ENCODE measurements around the gene OBSCN. TPM values are rescaled to one million over a fixed set of nuclear protein-coding genes. Genes with fewer than 3 reads are reported as not detected.
"Not testable (repeated sequence)": the region's sequence is repeated elsewhere in the genome, so short reads cannot be mapped to it uniquely, and the experiment has no call there.

Gene OBSCN
- total RNA-seq, 1 donor from 2014 or later, result 18.3 TPM

GRCh38 chr1:228170666-228171065, 37.2 kb upstream of the OBSCN start:
- ATAC-seq (no peak), DNase-seq (ENCODE audit: low spot score) (no peak)
- intact Hi-C loops (cut with DNase I), result no loop called here

GRCh38 chr1:228171221-228171891, 36.5 kb upstream of the OBSCN start:
- no peak for ATAC-seq
- peak; percentile 45 for DNase-seq (ENCODE audit: low spot score)

GRCh38 chr1:228172591-228173527, 35.0 kb upstream of the OBSCN start:
- intact Hi-C loops (cut with DNase I), result no loop called here
- DNase-seq (ENCODE audit: low spot score) (peak; percentile 45), ATAC-seq (no peak)

More at GRCh38 chr1:228171221-228171891, 36.5 kb upstream of the OBSCN start:
- intact Hi-C loops (cut with DNase I), result no loop called here

- intact Hi-C loops (cut with DNase I); DNase-seq (ENCODE audit: low spot score): not testable (repeated sequence)
- peak; percentile 20 for ATAC-seq
These were observed 34.0 kb upstream of the OBSCN start for GRCh38 chr1:228173528-228174481.

GRCh38 chr1:228174482-228175315, 33.1 kb upstream of the OBSCN start:
- DNase-seq (ENCODE audit: low spot score) (peak; percentile 62), ATAC-seq (no peak)
- intact Hi-C loops (cut with DNase I), result no loop called here

- no peak for ATAC-seq
- intact Hi-C loops (cut with DNase I), result no loop called here
- DNase-seq (ENCODE audit: low spot score), result peak; percentile 50
These were observed 32.4 kb upstream of the OBSCN start for GRCh38 chr1:228175316-228176023.

- ATAC-seq (no peak), DNase-seq (ENCODE audit: low spot score) (no peak)
- intact Hi-C loops (cut with DNase I), result no loop called here
These were observed 31.8 kb upstream of the OBSCN start for GRCh38 chr1:228176024-228176395.

- intact Hi-C loops (cut with DNase I), result no loop called here
- ATAC-seq (no peak), DNase-seq (ENCODE audit: low spot score) (no peak)
These were observed 31.2 kb upstream of the OBSCN start for GRCh38 chr1:228176461-228177182.

- DNase-seq (ENCODE audit: low spot score) (peak; percentile 48), ATAC-seq (no peak)
- intact Hi-C loops (cut with DNase I), result no loop called here
These were observed 30.7 kb upstream of the OBSCN start for GRCh38 chr1:228177183-228177475.

GRCh38 chr1:228177721-228178710, 29.8 kb upstream of the OBSCN start:
- ATAC-seq, result no peak
- intact Hi-C loops (cut with DNase I), result no loop called here
- DNase-seq (ENCODE audit: low spot score), result no peak

GRCh38 chr1:228178737-228179684, 28.8 kb upstream of the OBSCN start:
- ATAC-seq, result peak; percentile 74
- DNase-seq (ENCODE audit: low spot score), result no peak
- intact Hi-C loops (cut with DNase I), result no loop called here

GRCh38 chr1:228180271-228180958, 27.4 kb upstream of the OBSCN start:
- DNase-seq (ENCODE audit: low spot score), result no peak
- ATAC-seq, result no peak
- intact Hi-C loops (cut with DNase I), result no loop called here

GRCh38 chr1:228180959-228181644, 26.7 kb upstream of the OBSCN start:
- intact Hi-C loops (cut with DNase I), result no loop called here
- ATAC-seq, result no peak

GRCh38 chr1:228181645-228182034, 26.2 kb upstream of the OBSCN start:
- no peak for DNase-seq (ENCODE audit: low spot score)

More at GRCh38 chr1:228180959-228181644, 26.7 kb upstream of the OBSCN start:
- no peak for DNase-seq (ENCODE audit: low spot score)

More at GRCh38 chr1:228181645-228182034, 26.2 kb upstream of the OBSCN start:
- ATAC-seq, result no peak
- intact Hi-C loops (cut with DNase I), result no loop called here
